Panc1 (cell line): ENCODE data around the gene RBM6. TPM values are rescaled to one million over a fixed set of nuclear protein-coding genes. Genes with fewer than 3 reads are reported as not detected.

Experiments
- total RNA-seq: library from RNA; stranded (reverse); gene quantifications from one replicate; pipeline ENCODE4 v1.2.1, GENCODE V29; 2021; ENCODE audit not compliant: unreplicated experiment

Gene RBM6
- total RNA-seq, 1 experiment from 2014 or later: 43.6 TPM

Other genes with a start within 250 kb of the RBM6 start
- 0.72 TPM for gene AMIGO3, start 220.5 kb upstream of the RBM6 start, total RNA-seq
- 28.4 TPM for gene GMPPB, start 216.2 kb upstream of the RBM6 start, total RNA-seq
- 39.8 TPM for gene IP6K1, start 153.6 kb upstream of the RBM6 start, total RNA-seq
- not detected for gene CDHR4, start 140.3 kb upstream of the RBM6 start, total RNA-seq
- 2.2 TPM for gene INKA1, start 136.9 kb upstream of the RBM6 start, total RNA-seq
- gene UBA7, start 126.2 kb upstream of the RBM6 start, total RNA-seq: 12.5 TPM
- gene TRAIP, start 83.6 kb upstream of the RBM6 start, total RNA-seq: 18.5 TPM
- gene CAMKV, start 70.2 kb upstream of the RBM6 start, total RNA-seq: 0.85 TPM
- gene MST1R, start 36.3 kb upstream of the RBM6 start, total RNA-seq: 27.5 TPM
- gene MON1A, start 10.3 kb upstream of the RBM6 start, total RNA-seq: 12.9 TPM
- gene RBM5, start 148.8 kb downstream of the RBM6 start, total RNA-seq: 86.6 TPM
- 69.6 TPM for gene SEMA3F, start 215.2 kb downstream of the RBM6 start, total RNA-seq